MM.1S (cell line): ENCODE measurements around the gene BTBD6.
A peak's percentile ranks its signal among the peaks of the same experiment; 100 is the strongest.

Experiments used
- DNase-seq: peaks from one replicate; pipeline ENCODE4 v3.0.0-alpha.2; 2015
- H2AFZ ChIP-seq: fragments of 300-600 bp; sonication (generic); 2 replicates; pipeline ENCODE4 v1.6.0; 2016; ENCODE audit warnings: antibody characterized with exemption, low read length
- H3F3A ChIP-seq: fragments of 300-600 bp; sonication (generic); 2 replicates; pipeline ENCODE4 v1.6.1; 2016; ENCODE audit warnings: mild to moderate bottlenecking, antibody characterized with exemption, low read length, moderate library complexity, mixed read lengths; ENCODE audit not compliant: insufficient read depth
- H3K27ac ChIP-seq: fragments of 300-600 bp; sonication (generic); 2 replicates; pipeline ENCODE4 v1.5.1; 2016; ENCODE audit warnings: mild to moderate bottlenecking, low read length
- H3K27me3 ChIP-seq: fragments of 300-600 bp; sonication (generic); replicated peaks from 2 replicates; pipeline ENCODE4 v1.6.0; 2016; ENCODE audit warnings: low read length; ENCODE audit not compliant: insufficient read depth
- H3K36me3 ChIP-seq: fragments of 300-600 bp; sonication (generic); replicated peaks from 2 replicates; pipeline ENCODE4 v1.6.1; 2016; ENCODE audit warnings: mild to moderate bottlenecking, low read length, mixed read lengths; ENCODE audit not compliant: insufficient read depth
- H3K4me1 ChIP-seq: fragments of 300-600 bp; sonication (generic); 2 replicates; pipeline ENCODE4 v1.6.1; 2016; ENCODE audit warnings: low read length, mixed read lengths
- H3K4me2 ChIP-seq: fragments of 300-600 bp; sonication (generic); 2 replicates; pipeline ENCODE4 v1.6.0; 2016; ENCODE audit warnings: low read depth, low read length
- H3K4me3 ChIP-seq: fragments of 300-600 bp; sonication (generic); 2 replicates; pipeline ENCODE4 v1.5.1; 2016; ENCODE audit warnings: low read length, mixed read lengths
- H3K79me2 ChIP-seq: fragments of 300-600 bp; sonication (generic); 2 replicates; pipeline ENCODE4 v1.6.1; 2016; ENCODE audit warnings: mixed run types, low read length, mixed read lengths
- H3K9ac ChIP-seq: fragments of 300-600 bp; sonication (generic); 2 replicates; pipeline ENCODE4 v1.6.1; 2016; ENCODE audit warnings: low read length, mixed read lengths
- H3K9me2 ChIP-seq: fragments of 300-600 bp; sonication (generic); replicated peaks from 2 replicates; pipeline ENCODE4 v1.6.1; 2016; ENCODE audit warnings: mild to moderate bottlenecking, low read length, mixed read lengths; ENCODE audit not compliant: insufficient read depth
- H3K9me3 ChIP-seq: fragments of 300-600 bp; sonication (generic); replicated peaks from 2 replicates; pipeline ENCODE4 v1.6.1; 2016; ENCODE audit warnings: mild to moderate bottlenecking, low read length, mixed read lengths; ENCODE audit not compliant: insufficient read depth
- H4K20me1 ChIP-seq: fragments of 300-600 bp; sonication (generic); 2 replicates; pipeline ENCODE4 v1.6.1; 2016; ENCODE audit warnings: mild to moderate bottlenecking, low read length, moderate library complexity, mixed read lengths; ENCODE audit not compliant: insufficient read depth
- CTCF ChIP-seq: fragments of 300-600 bp; sonication (generic); IDR thresholded peaks from 2 replicates; pipeline ENCODE4 v1.5.1; 2016; ENCODE audit warnings: antibody characterized with exemption, low read length, mixed read lengths
- EZH2 ChIP-seq: fragments of 300-600 bp; sonication (generic); optimal IDR thresholded peaks from 2 replicates; pipeline ENCODE3; 2017; ENCODE audit warnings: low read depth, mild to moderate bottlenecking, antibody characterized with exemption, low read length, mixed read lengths
- EZH2phosphoT487 ChIP-seq: fragments of 300-600 bp; sonication (generic); IDR thresholded peaks from 2 replicates; pipeline ENCODE4 v1.6.1; 2018; ENCODE audit warnings: antibody characterized with exemption, low read length

BTBD6 gene

GRCh38 chr14:105201925-105202513 lies 46.3 kb upstream of the BTBD6 start:
- no peak overlapping the region for H3K9ac ChIP-seq
- H3K36me3 ChIP-seq: no peaks in the 10 kb centered on the region
- H3F3A ChIP-seq: no peaks in the 10 kb centered on the region
- no peak overlapping the region for H3K4me3 ChIP-seq
- TF ChIP-seq EZH2phosphoT487 (no peak), EZH2 (no peak), CTCF (no peak)
- H2AFZ ChIP-seq: no peak overlapping the region
- no peak for DNase-seq
- H3K9me3 ChIP-seq: no peaks in the 10 kb centered on the region
- no peaks in the 10 kb centered on the region for H3K9me2 ChIP-seq
- H3K4me2 ChIP-seq: no peak overlapping the region
- H4K20me1 ChIP-seq: no peaks in the 10 kb centered on the region
- H3K79me2 ChIP-seq: no peaks in the 10 kb centered on the region
- H3K27me3 ChIP-seq: peaks cover 31% of the 10 kb centered on the region
- H3K4me1 ChIP-seq: no peaks in the 10 kb centered on the region
- H3K27ac ChIP-seq: no peak overlapping the region

DNA sequence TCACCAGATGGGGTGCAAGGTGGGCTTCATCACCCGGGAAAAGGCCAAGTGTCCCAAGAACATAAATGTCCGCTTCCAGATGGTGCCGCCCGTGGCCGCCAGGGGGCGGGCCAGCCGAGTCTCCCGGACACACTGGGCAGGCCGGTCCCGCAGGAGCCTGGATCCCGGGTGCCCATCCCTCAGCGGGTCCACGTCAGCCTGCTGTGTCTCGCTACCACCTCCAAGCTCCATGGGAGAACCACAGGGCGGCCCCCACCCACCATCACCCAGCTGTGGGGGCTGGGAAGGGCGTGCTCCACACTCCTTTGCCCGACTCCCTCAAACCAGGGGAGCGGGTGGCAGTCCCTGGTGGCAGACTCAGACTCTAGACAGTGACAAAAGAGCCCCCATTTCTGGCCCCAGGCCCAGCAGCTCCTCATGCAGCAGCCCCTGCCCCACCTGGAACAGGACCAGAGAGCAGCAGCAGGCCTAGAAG lies 45.2 kb upstream of the BTBD6 start:
- Histone ChIP-seq H3K4me1 (no peaks in the 10 kb centered on the region), H3K27me3 (peaks cover 24% of the 10 kb centered on the region), H3K79me2 (no peaks in the 10 kb centered on the region), H3K9ac (no peak overlapping the region), H3K27ac (no peak overlapping the region), H3K36me3 (no peaks in the 10 kb centered on the region), H3K9me3 (no peaks in the 10 kb centered on the region), H3K4me3 (no peak overlapping the region), H3K4me2 (no peak overlapping the region), H4K20me1 (no peaks in the 10 kb centered on the region), H3K9me2 (no peaks in the 10 kb centered on the region), H2AFZ (no peak overlapping the region), H3F3A (no peaks in the 10 kb centered on the region)
- TF ChIP-seq EZH2phosphoT487: no peak
- no peak for TF ChIP-seq EZH2
- peak; percentile 62 for TF ChIP-seq CTCF
- DNase-seq: peak; percentile 28

GRCh38 chr14:105203701-105204100 lies 44.6 kb upstream of the BTBD6 start:
- H4K20me1 ChIP-seq: no peaks in the 10 kb centered on the region
- H3K4me2 ChIP-seq: no peak overlapping the region
- H3K27ac ChIP-seq: no peak overlapping the region

More at GRCh38 chr14:105203701-105204100, 44.6 kb upstream of the BTBD6 start:
- H3K9me3 ChIP-seq: no peaks in the 10 kb centered on the region
- H3K4me3 ChIP-seq: no peak overlapping the region
- no peaks in the 10 kb centered on the region for H3K4me1 ChIP-seq
- H3K79me2 ChIP-seq: no peaks in the 10 kb centered on the region
- H3K27me3 ChIP-seq: peaks cover 24% of the 10 kb centered on the region
- no peak for TF ChIP-seq EZH2phosphoT487
- no peak for TF ChIP-seq EZH2
- no peak for TF ChIP-seq CTCF
- no peak for DNase-seq
- H3K9me2 ChIP-seq: no peaks in the 10 kb centered on the region
- H2AFZ ChIP-seq: no peak overlapping the region
- H3K9ac ChIP-seq: no peak overlapping the region
- no peaks in the 10 kb centered on the region for H3F3A ChIP-seq
- H3K36me3 ChIP-seq: no peaks in the 10 kb centered on the region
